Heart left ventricle (tissue), 13 donors: Measurements from ENCODE around the gene PARD3.

Source experiments
- CTCF ChIP-seq, 12 donors: fragments of 200-600 bp; sonication (generic) in 4 of 12; IDR thresholded peaks; one replicate each; pipeline versions ENCODE4 v1.5.0 to v1.8.0; 2018 to 2022; ENCODE audit warnings: antibody characterized with exemption in 12 of 12, mild to moderate bottlenecking in 5 of 12
- POLR2A ChIP-seq, 2 donors: fragments of 450-650 bp; IDR thresholded peaks; one replicate each; pipeline ENCODE4 v1.6.1; 2017; ENCODE audit warnings: antibody characterized with exemption in 2 of 2, mild to moderate bottlenecking in 2 of 2, moderate library complexity in 2 of 2
- donor health status: ischemic (EF 13 %, LVEDD 7.1; RV severe dilation, severe dysfunction).
- donor health status: DM: no; HTN: yes; CAD: no.
- donor health status: DM: no; HTN: no; CAD: no.
- donor health status: ischemic (EF 25% LVEDD 6.9; RV normal size, moderate dysfunction).
- donor health status: ischemic (EF 25% LVEDD 5.7; RV mildly dilated, moderate dysfunction).
- donor health status: ischemic (EF 35%, LVEDD 5.7; RV mildly dilated, moderate dysfunction).
- donor health status: nonischemic (EF 11% LVEDD 7.7; RV severe dilation, severe dysfunction).
- donor health status: DM: yes; HTN: yes; CAD: no.
- donor health status: PGD.
- donor health status: ischemic (EF 29% LVEDD 5.4; RV normal size, mild dysfunction).
- donor health status: nonischemic (EF 23%, LVEDD 6.1; RV moderate dilation, normal function).

GRCh38 chr10:34224639-34225038 lies 590.5 kb downstream of the PARD3 start:
- TF ChIP-seq CTCF (IDR thresholded peaks at IDR 0.05) (no peak), POLR2A (IDR thresholded peaks at IDR 0.05) (no peak)
